Adrenal gland (tissue), 5 donors: Measurements from ENCODE around the gene ADCY2.

Source experiments
- POLR2A ChIP-seq, 2 donors: fragments of 450-650 bp; IDR thresholded peaks; one replicate each; pipeline ENCODE4 v1.6.1; 2017; ENCODE audit warnings: antibody characterized with exemption in 2 of 2, mild to moderate bottlenecking in 2 of 2, moderate library complexity in 1 of 2
- TF ChIP-seq, protein P1 (sequence below), 6 experiments: fragments of 450-650 bp in 4 of 6; fragments of 200-600 bp in 2 of 6; sonication (generic) in 1 of 6; IDR thresholded peaks; 1 replicate in 5 of 6; 2 replicates in 1 of 6; pipeline versions ENCODE4 v1.5.1 to v1.8.0; 2016 to 2021; ENCODE audit warnings: antibody characterized with exemption in 6 of 6, mild to moderate bottlenecking in 2 of 6, moderate library complexity in 1 of 6
- donor health status: DM: no; HTN: no; CAD: no.

DNA sequence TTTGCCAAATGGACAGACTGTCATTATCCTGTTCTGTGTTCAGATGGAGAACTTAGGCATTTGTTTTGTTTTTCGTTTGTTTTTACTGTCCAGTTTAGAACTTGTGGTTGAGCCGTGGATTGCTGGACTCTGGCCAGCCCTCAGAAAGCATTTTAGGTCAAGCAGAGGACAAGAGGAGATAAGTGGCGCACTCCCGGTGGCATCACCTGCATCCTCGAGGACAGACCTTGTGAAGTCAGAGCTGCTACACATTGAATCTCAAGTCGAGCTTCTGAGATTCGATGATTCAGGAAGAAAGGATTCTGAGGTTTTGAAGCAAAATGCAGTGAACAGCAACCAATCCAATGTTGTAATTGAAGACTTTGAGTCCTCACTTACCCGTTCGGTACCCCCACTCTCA, 481.9 kb downstream of the ADCY2 start:
- TF ChIP-seq, protein P1, sequence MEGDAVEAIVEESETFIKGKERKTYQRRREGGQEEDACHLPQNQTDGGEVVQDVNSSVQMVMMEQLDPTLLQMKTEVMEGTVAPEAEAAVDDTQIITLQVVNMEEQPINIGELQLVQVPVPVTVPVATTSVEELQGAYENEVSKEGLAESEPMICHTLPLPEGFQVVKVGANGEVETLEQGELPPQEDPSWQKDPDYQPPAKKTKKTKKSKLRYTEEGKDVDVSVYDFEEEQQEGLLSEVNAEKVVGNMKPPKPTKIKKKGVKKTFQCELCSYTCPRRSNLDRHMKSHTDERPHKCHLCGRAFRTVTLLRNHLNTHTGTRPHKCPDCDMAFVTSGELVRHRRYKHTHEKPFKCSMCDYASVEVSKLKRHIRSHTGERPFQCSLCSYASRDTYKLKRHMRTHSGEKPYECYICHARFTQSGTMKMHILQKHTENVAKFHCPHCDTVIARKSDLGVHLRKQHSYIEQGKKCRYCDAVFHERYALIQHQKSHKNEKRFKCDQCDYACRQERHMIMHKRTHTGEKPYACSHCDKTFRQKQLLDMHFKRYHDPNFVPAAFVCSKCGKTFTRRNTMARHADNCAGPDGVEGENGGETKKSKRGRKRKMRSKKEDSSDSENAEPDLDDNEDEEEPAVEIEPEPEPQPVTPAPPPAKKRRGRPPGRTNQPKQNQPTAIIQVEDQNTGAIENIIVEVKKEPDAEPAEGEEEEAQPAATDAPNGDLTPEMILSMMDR (IDR thresholded peaks at IDR 0.05): no peak
- no peak for TF ChIP-seq POLR2A (IDR thresholded peaks at IDR 0.05)
